HG02678 (cell line): ENCODE measurements around the gene ZNF652.

ENCODE experiments used
- ATAC-seq: cut with Tn5 transposase; IDR thresholded peaks from one replicate; pipeline ENCODE4 v1.9.1; 2021; ENCODE audit warnings: mild to moderate bottlenecking, moderate library complexity; ENCODE audit not compliant: unreplicated experiment

Gene ZNF652

DNA sequence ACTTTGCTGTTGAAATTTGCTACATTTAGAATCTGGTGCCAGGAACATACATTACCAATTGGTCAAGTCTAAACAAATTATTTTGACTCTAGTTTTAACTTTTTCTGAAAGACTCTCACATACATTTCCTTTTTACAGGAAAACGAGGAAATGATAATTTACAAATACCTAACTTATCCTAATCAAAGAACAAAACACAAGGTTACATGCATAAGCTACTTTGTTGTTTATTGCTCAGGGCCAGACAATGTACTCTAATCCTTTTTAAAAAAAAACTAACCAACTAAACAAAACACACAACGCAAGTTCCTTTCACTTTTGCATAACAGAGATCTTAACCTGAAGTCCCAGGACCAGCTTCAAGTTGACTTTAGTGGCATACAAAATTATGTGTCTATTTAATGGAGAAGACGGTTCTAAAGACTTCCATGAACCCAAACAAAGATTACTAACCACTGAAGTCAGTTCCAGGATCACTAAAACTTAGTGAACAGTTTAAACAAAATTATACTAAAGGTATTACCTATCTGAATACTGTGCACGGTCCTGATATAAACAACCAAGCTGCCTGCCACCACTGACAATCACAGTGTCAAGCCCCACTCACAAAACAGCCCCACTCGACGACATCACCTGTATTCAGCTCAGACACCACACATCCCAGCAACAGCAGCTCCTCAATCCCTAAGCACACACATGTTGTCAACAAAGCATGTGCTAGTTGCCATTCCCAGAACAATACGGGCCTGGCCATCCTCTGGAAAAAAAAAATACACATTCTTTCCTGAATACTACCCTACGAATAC is 1.9 kb downstream of the ZNF652 start:
- no peak for ATAC-seq

DNA sequence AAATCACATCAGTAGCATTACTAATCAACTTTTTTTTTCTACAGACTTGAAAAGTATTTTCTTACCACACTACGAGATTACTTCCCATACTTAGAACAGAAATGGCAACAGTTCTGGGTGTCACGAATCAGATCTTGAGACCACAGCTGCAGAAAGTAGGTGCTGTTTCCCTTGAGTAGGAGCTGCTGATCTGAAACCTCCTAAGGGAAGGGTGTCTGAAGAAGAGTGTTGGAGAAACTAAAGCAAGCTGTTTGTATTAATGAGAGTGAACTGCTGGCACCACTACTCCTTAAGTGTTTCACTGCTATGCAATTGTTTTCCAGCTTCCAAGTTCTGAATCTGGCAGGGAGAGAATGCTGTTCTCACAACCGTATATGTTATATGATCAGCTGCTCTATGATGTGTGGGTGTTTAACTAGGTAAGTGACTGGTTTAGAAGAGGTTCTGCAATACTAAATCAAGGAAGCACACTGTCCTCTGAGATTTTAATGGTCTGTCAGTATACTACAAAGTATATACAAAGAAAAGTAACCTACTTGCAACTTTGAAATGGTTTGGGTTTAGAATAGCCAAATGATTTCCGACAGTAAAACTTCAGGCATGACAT is 3.3 kb downstream of the ZNF652 start:
- ATAC-seq, result no peak

GRCh38 chr17:49357516-49357915 is 4.5 kb downstream of the ZNF652 start:
- no peak for ATAC-seq

GRCh38 chr17:49356320-49356719 is 5.7 kb downstream of the ZNF652 start:
- no peak for ATAC-seq

DNA sequence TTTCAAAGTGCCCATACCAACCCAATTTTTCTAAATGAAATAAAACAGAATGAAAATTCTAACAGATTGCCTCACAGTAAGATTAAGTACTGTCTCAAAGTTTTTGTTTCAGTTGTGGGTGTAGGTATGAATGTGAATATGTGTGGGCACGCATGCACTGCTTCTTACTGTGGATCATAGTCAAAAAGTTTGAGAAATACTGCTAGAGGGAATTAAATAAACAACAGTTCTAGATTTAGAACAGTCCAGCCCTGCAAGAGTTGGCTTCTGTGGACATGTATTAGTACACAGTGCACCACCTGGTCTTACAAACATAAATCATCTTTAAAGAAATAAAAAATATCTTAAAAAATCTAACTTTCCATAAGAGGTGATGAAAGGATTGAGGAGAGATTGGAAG is 8.4 kb downstream of the ZNF652 start:
- ATAC-seq, result no peak

GRCh38 chr17:49352587-49353154 is 9.4 kb downstream of the ZNF652 start:
- ATAC-seq, result no peak

GRCh38 chr17:49351572-49352140 is 10.4 kb downstream of the ZNF652 start:
- no peak for ATAC-seq

GRCh38 chr17:49349541-49349940 is 12.5 kb downstream of the ZNF652 start:
- no peak for ATAC-seq

DNA sequence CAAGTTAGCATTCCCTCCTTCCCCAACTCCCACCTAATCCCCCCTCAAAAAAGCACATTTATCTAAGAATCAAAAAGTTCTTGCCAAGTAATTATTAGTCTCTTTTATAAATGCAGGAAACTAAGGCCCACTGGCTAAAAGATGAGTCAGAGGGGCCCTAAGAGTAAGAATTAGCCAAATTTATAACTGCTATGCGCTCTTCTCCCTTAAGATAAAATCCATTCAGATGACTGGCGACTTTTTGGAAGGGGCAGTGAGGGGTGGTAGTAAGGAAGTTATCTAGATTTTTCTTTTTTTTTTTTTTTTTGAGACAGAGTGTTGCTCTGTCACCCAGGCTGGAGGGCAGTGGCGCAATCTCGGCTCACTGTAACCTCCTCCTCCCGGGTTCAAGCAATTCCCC is 17.1 kb downstream of the ZNF652 start:
- ATAC-seq, result no peak

DNA sequence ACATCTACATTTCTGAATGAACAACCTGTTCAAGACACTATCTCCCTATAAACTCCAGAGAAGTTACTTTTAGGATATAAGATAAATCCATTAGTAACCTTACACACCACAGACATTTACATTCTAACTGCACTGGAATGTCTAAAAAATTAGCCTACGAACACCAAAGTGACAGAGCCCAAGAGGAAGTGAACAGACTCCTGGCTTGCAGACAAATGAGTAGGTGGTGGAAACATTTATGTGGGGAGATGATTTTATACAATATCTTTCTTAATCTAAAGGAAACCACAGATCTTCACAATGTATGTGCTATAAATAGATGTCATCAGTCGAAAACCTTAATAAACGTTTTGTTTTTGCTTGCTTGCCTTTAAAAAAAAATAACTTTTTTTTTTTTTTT is 18.8 kb downstream of the ZNF652 start:
- no peak for ATAC-seq

- peak; percentile 30 for ATAC-seq
Observed at GRCh38 chr17:49342575-49342936, 19.5 kb downstream of the ZNF652 start.

GRCh38 chr17:49341356-49341755 is 20.7 kb downstream of the ZNF652 start:
- ATAC-seq, result no peak

- no peak for ATAC-seq
Observed at GRCh38 chr17:49339354-49339753, 22.7 kb downstream of the ZNF652 start.

DNA sequence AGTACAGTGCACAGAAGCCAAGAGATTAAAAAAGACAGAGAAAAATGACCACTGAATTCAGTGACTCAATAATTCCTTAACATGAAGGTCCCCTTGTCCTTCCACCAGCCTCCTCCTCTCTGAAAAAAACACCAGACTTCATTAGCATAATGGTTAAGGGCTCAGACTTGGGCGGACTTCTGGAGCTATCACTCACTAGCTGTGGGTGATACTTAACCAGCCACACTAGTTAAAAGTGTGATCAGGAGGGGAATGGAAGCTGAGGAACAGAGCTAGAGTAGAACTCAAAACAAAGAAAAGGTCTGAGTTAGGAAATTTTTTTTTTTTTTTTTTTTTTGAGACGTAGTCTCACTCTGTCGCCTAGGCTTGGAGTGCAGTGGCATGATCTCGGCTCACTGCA is 23.2 kb downstream of the ZNF652 start:
- ATAC-seq, result no peak

GRCh38 chr17:49337884-49338283 is 24.2 kb downstream of the ZNF652 start:
- no peak for ATAC-seq

DNA sequence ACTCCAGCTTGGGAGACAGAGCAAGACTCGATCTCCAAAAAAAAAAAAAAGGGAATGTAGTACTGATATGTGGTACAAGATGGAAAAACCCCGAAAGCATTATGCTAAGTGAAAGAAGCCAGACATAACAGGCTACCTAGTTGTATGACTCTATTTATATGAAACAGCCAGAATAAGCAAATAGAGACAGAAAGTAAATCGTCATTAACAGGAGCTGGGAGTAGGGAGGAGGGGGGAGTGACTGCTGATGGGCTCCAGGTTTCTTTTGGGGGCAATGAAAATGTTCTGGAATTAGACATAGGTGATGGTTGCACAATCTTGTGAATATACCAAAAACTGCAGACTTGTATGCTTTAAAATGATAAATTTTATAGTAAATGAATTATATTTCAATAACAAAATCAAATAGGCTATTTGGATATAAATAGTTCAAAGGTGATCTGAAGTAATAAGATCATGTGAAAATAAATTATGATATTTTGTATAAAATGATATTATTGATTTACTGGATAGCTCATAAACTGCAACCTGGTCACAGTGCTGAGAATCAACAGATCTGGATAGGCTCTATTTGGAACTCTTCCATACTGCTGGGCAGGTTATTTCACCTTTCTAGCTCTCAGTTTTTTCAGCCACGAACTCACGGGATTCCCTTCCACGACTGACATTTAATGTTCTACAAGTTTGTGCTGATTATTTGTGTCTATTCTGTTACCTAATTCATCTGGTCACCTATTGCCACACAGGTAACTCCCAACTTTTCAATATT is 27.1 kb downstream of the ZNF652 start:
- ATAC-seq, result no peak

- no peak for ATAC-seq
Observed at GRCh38 chr17:49333804-49334203, 28.2 kb downstream of the ZNF652 start.

GRCh38 chr17:49327835-49328784 is 33.9 kb downstream of the ZNF652 start:
- no peak for ATAC-seq

DNA sequence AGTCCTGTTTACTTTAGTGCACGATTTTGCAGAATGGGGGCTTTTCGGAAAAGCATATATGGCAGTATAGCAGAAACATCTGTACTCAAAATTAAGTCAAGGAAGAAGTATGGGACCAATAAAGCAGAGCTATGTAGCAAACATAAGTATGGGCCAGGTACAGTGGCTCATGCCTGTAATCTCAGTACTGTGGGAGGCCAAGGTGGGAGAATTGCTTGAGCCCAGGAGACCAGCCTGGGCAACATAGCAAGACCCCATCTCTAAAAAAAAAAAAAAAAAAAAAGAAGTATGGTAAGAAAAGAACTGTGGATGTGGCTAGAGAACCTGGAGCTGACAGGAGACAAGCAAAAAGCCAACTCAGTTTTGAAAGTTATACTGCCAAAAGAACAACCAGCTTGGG is 36.1 kb downstream of the ZNF652 start:
- no peak for ATAC-seq

- ATAC-seq, result no peak
Observed at GRCh38 chr17:49318435-49318965, 43.5 kb downstream of the ZNF652 start.
